IPS-11a (cell line): ENCODE data around the gene DACH1.
"Not testable (repeated sequence)": the region's sequence is repeated elsewhere in the genome, so short reads cannot be mapped to it uniquely, and the experiment has no call there.

Experiments
- H3K4me3 ChIP-seq: one replicate; pipeline ENCODE4 v1.5.1; 2013; ENCODE audit warnings: low read depth, low read length, control low read depth

Gene DACH1

DNA sequence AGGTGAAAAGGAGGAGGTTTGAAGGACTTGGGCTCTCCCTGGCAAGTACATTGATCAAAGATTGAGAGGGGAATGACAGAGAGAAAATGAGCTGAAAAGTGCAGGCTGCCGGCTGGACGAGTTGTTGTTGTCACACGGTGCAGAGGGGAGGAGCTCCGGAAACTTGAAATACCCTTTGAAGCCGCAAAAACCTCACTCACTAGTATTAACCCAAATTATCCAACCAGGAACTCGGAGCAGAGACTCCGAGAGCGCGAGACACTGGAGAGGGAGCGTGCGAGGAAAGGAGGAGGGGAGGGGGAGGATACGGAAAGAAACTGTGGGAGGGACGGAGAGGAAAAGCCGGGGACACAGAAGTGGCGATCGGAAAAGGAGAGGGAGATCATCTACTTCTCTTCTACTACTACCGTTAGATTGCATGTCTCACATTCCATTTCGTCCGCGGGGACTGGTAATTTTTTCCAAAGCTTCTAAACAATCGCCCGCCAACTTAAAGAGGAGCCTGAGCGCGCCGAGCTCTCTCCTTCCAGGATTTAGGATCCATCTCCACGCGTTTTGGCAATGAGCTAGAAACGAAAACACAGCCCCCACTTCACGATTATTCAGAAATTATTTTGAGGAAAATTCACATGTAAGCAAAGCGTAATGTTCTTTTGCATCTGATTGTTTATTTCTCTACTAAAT is at the start of gene DACH1:
Gene DACH1 (minus strand): TSS at position 74 of the 684 bp plus-strand sequence.
- peak within 1 kb of the TSS; percentile 69 for H3K4me3 ChIP-seq

DNA sequence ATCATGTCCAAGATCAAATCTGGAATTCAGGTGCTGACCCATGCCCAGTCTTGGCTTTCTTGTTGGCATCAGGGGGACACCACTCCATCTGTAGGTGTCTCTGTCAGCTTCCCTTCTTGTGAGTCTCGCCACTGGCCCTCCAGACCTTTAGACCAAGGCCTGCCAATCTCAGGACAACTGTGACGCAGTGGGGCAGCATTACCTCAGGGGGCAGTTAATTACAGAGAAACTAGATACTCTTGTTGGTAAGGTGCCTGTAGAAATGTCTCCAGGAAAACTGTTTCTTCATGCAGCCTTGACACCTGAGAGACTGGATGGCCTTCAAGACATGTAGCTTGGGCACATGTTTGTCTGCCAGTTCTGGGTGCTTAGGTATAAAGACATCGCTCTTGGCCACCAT is 46.7 kb upstream of the DACH1 start:
- H3K4me3 ChIP-seq, result no peak overlapping the region

- H3K4me3 ChIP-seq, result no peak overlapping the region
These were observed 45.5 kb upstream of the DACH1 start for GRCh38 chr13:71912524-71912923.

- no peak overlapping the region for H3K4me3 ChIP-seq
These were observed 39.4 kb upstream of the DACH1 start for GRCh38 chr13:71906448-71906847.

GRCh38 chr13:71902676-71903075 is 35.7 kb upstream of the DACH1 start:
- no peak overlapping the region for H3K4me3 ChIP-seq

- H3K4me3 ChIP-seq, result not testable (repeated sequence)
These were observed 26.5 kb upstream of the DACH1 start for GRCh38 chr13:71893506-71893905.

DNA sequence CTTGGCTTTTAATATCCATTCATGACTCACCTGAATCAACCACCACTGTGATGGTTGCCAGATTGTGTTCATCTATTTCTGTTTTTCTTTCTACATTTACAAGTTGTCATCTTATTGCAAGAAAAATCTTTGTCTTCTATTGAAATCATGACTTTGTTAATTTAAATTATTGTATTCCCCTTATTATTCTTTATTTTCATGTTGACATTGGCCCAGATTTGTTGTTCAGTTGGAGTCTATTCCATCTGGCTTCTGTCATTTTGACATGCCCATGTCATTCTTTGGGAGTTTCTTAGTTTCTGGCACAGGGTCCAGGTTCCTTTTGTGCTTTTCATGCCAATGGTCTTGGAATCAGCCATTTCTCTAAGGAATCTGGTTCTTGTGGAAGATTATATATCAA is 19.9 kb upstream of the DACH1 start:
- no peak overlapping the region for H3K4me3 ChIP-seq

GRCh38 chr13:71882120-71882519 is 15.1 kb upstream of the DACH1 start:
- no peak overlapping the region for H3K4me3 ChIP-seq

- H3K4me3 ChIP-seq, result no peak overlapping the region
These were observed 13.9 kb upstream of the DACH1 start for GRCh38 chr13:71880753-71881541.

- no peak overlapping the region for H3K4me3 ChIP-seq
These were observed 12.9 kb upstream of the DACH1 start for GRCh38 chr13:71879808-71880344.

- no peak overlapping the region for H3K4me3 ChIP-seq
These were observed 12.1 kb upstream of the DACH1 start for GRCh38 chr13:71879129-71879535.

DNA sequence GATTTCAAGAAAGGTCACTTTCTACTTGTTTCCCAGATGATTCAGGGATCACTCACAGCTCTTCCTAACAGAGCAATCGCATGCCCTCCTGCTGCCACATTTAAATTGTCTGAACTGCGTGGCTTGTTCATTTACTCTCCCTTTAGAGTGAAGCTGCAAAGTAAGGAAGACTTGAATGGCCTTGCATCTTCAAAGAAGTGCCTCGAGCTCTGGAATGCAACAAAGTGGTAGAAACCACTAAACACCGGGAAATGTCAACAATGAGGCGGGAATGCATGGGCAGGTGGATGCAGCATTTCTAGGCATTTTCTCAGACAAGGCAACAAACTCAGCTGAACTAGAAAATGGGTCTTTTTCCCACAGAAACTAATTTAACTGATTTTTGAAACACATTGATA is 10.3 kb upstream of the DACH1 start:
- H3K4me3 ChIP-seq, result no peak overlapping the region

DNA sequence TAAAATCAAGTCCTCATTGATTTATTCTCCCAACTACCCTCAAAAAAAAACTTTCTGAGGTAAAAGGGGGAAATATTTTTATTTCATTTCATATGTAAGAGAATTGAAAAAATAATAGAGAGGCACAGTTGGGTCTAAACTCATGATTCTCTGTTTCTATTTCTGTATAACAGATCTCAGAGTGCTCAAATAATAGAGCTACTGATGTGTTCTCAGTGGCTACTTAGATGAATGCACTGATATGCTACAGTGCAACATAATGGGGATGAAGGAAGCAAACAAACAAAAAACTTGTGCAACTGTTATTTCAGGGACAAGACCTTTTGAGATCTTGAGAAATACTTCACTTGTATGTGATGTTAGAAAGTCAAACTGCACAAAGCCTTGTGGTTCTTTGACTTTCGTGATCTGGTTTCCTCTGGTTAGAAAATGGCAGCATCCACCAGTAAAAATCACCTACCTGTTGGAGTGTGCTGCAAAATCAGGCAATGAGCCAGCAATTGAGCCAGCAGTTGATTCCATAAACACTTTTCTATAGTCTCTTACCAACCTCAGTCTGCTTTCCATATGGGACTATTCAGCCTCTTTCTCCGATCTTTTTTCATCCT is 9.7 kb upstream of the DACH1 start:
- no peak overlapping the region for H3K4me3 ChIP-seq

GRCh38 chr13:71875823-71876222 is 8.8 kb upstream of the DACH1 start:
- H3K4me3 ChIP-seq, result no peak overlapping the region

GRCh38 chr13:71874458-71874857 is 7.5 kb upstream of the DACH1 start:
- H3K4me3 ChIP-seq, result no peak overlapping the region

- no peak overlapping the region for H3K4me3 ChIP-seq
These were observed 6.6 kb upstream of the DACH1 start for GRCh38 chr13:71873418-71874247.

DNA sequence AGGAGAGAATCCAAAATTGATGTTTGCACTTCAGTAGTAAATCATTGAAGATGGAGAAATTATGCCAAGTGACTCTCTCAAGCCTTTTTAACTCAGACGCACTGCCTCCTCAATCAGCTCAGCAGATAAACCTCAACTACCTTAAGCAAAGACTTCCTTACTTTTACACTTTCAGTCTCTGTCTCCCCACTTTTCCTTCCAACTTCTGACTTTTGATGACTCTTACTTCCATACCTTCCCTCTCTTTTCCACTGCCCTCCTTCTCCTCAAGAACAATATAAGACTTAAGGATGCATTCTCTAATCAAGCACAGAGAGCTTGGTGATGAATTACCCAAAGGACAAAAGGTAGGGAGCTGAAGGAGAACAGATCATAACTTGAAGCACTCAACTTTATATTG is 4.8 kb upstream of the DACH1 start:
- H3K4me3 ChIP-seq, result no peak overlapping the region

DNA sequence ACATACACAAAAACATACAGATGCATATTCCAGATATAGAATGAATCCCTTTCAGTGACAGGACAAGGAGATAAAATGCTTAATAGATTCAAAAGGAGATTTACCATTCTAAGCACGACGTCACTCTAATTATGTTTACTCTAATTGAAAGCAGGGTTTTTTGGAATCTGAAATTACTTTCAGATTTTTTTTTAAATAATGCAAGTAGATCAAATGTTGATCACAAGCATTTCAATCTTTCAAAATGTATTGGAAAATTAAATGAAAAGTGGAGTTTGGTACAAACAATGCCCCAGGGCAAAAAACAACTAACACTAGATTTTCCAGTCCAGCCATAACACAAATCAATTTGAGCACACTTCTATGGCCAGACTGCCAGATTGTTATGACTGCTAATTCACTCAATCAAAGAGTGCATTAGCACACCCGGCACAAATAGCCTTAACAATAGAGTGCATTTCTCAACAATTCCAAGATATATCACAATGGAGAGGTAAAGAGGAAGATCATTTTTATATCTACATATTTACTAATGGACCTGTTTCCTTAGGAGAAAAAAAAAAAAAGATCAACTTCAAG is 4.3 kb upstream of the DACH1 start:
- H3K4me3 ChIP-seq, result no peak overlapping the region

DNA sequence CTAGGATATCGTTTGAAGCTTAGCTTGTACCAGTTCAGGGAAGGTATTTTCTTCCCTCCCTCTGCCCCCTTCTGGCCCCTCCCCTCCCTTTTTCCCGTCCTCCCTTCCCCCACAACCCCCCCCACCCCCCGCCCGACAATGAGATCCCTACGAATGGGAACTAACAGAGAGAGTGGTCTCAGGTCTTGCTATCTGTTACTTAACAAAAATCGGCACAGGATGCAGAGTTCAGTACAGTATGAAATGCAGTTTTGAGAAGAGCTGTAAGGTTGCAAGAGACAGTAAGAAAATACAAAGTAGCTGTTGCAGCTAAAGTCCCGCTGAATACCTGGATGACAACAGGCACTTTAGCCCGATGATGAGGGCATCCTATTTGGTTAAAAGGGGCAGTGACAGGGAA is 3.1 kb upstream of the DACH1 start:
- no peak overlapping the region for H3K4me3 ChIP-seq

DNA sequence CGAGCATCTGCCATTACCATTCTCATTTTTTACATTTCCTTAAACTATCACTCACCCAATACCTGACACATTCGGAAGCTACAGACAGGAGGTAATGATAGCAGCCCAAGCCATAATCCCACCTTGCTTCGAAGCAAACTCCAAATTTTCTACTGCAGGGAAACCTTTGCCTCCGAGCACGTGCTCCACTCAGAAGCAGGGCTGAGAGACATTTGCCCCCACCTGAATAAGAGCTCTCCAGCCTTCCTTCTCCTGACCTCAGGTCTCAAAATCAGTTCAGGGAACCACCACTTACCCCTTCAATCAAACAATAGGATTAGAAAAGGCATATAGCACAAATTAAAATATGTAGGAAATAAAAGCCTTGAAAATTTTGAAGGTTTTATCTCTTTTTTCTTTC is 2.3 kb upstream of the DACH1 start:
- no peak overlapping the region for H3K4me3 ChIP-seq
